HepG2 (cell line): ENCODE measurements around the gene L3MBTL1. TPM values are rescaled to one million over a fixed set of nuclear protein-coding genes. Genes with fewer than 3 reads are reported as not detected.
A peak's percentile ranks its signal among the peaks of the same experiment; 100 is the strongest.

ENCODE experiments used
- ASH2L ChIP-seq: fragments of 300-600, 200-600 bp; sonication (generic); IDR thresholded peaks from 2 replicates; pipeline ENCODE4 v1.7.0; 2017; ENCODE audit warnings: low read depth, mild to moderate bottlenecking, moderate library complexity, mixed read lengths, low read length; ENCODE audit not compliant: insufficient read length
- ATF5 ChIP-seq: sonication (generic); formaldehyde crosslinking; IDR thresholded peaks from 2 replicates; pipeline ENCODE4 v1.4.0; 2020; ENCODE audit warnings: mild to moderate bottlenecking, low read depth, missing genetic modification reagents
- ATF7 ChIP-seq, 2 experiments: fragments of 450-650 bp in 1 of 2; sonication (generic) in 1 of 2; formaldehyde crosslinking in 1 of 2; IDR thresholded peaks; 2 replicates each; pipeline versions ENCODE4 v1.4.0 to v1.6.1; 2016 to 2020; ENCODE audit warnings: antibody characterized with exemption in 1 of 2, mild to moderate bottlenecking in 1 of 2, missing genetic modification reagents in 1 of 2
- HNF4A ChIP-seq: sonication (generic); formaldehyde crosslinking; IDR thresholded peaks from 2 replicates; pipeline ENCODE4 v1.4.0; 2020; ENCODE audit warnings: missing genetic modification reagents
- HNF4G ChIP-seq, 2 experiments: sonication (generic) in 1 of 2; formaldehyde crosslinking in 1 of 2; IDR thresholded peaks; 2 replicates each; pipeline versions ENCODE4 v1.4.0 to v1.6.1; 2011 to 2020; ENCODE audit warnings: borderline replicate concordance in 2 of 2, low read depth in 2 of 2, mild to moderate bottlenecking in 2 of 2, low read length in 1 of 2, missing genetic modification reagents in 1 of 2, moderate library complexity in 1 of 2
- KAT8 ChIP-seq: IDR thresholded peaks from 2 replicates; pipeline ENCODE4 v1.6.1; 2016; ENCODE audit warnings: missing genetic modification reagents, missing compliant biosample characterization
- MBD4 ChIP-seq: IDR thresholded peaks from 2 replicates; pipeline ENCODE4 v1.6.1; 2012; ENCODE audit warnings: low read length, inconsistent platforms, borderline replicate concordance
- MEIS1 ChIP-seq: sonication (generic); formaldehyde crosslinking; IDR thresholded peaks from 2 replicates; pipeline ENCODE4 v1.9.0; 2021; ENCODE audit warnings: mild to moderate bottlenecking, missing genetic modification reagents, moderate library complexity, borderline replicate concordance
- PRDM15 ChIP-seq: sonication (generic); formaldehyde crosslinking; IDR thresholded peaks from 2 replicates; pipeline ENCODE4 v1.4.0; 2020; ENCODE audit warnings: missing genetic modification reagents
- RBAK ChIP-seq: sonication (generic); formaldehyde crosslinking; IDR thresholded peaks from 2 replicates; pipeline ENCODE4 v1.5.1; 2020; ENCODE audit warnings: mild to moderate bottlenecking, missing genetic modification reagents
- SSRP1 ChIP-seq: IDR thresholded peaks from 2 replicates; pipeline ENCODE4 v1.6.1; 2016; ENCODE audit warnings: control low read depth
- TIGD3 ChIP-seq: sonication (generic); formaldehyde crosslinking; IDR thresholded peaks from 2 replicates; pipeline ENCODE4 v1.5.1; 2020; ENCODE audit warnings: mild to moderate bottlenecking, missing genetic modification reagents, borderline replicate concordance
- ZNF12 ChIP-seq: sonication (generic); formaldehyde crosslinking; IDR thresholded peaks from 2 replicates; pipeline ENCODE4 v1.5.0; 2020; ENCODE audit warnings: missing genetic modification reagents
- ZNF230 ChIP-seq: sonication (generic); formaldehyde crosslinking; IDR thresholded peaks from 2 replicates; pipeline ENCODE4 v1.4.0; 2020; ENCODE audit warnings: mild to moderate bottlenecking, missing genetic modification reagents
- ZNF275 ChIP-seq: sonication (generic); formaldehyde crosslinking; IDR thresholded peaks from 2 replicates; pipeline ENCODE4 v1.8.0; 2022; ENCODE audit warnings: missing genetic modification reagents, mild to moderate bottlenecking, inconsistent platforms, borderline replicate concordance
- ZNF556 ChIP-seq: sonication (generic); formaldehyde crosslinking; IDR thresholded peaks from 2 replicates; pipeline ENCODE4 v1.4.0; 2020; ENCODE audit warnings: mild to moderate bottlenecking, missing genetic modification reagents, borderline replicate concordance
- ZNF724P ChIP-seq: sonication (generic); formaldehyde crosslinking; IDR thresholded peaks from 2 replicates; pipeline ENCODE4 v1.8.0; 2022; ENCODE audit warnings: missing genetic modification reagents, borderline replicate concordance
- polyA plus RNA-seq, 8 experiments: library from polyadenylated mRNA; depleted of rRNA in 3 of 8; stranded (reverse) in 7 of 8; unstranded in 1 of 8; fragments of >200 nt; fragmentation: Illumina TruSeq in 4 of 8; extraction: Trizol in 4 of 8; gene quantifications; 2 replicates each; pipeline versions ENCODE4 v1.2.1 to v1.2.3, GENCODE V29; 2011 to 2016; ENCODE audit warnings: low read depth in 4 of 8, missing spikeins in 1 of 8, mixed read lengths in 1 of 8; ENCODE audit not compliant: insufficient read depth in 1 of 8
- total RNA-seq, 5 experiments: library from RNA; depleted of rRNA; stranded (reverse); fragments of >200 nt; fragmentation: Illumina TruSeq; extraction: Trizol; gene quantifications; 2 replicates each; pipeline ENCODE4 v1.2.3, GENCODE V29; 2016; ENCODE audit warnings: low read depth in 1 of 5

L3MBTL1 gene
- total and polyA plus RNA-seq, 2 of the 13 experiments (the other 11 are each of a cell fraction or from before 2014, with no cell fraction given) = 9.0 to 17.8 TPM

- peak; percentile 96 for TF ChIP-seq PRDM15 (CRISPR knock-in tag)
- no peak for TF ChIP-seq MBD4
- TF ChIP-seq ZNF724P (CRISPR knock-in tag) = 0 out of 2 replicates have a peak, but pooled peaks have one; percentile 54
- 0 out of 2 replicates have a peak, but pooled peaks have one; percentile 1 for TF ChIP-seq SSRP1 (CRISPR knock-in tag)
- peak; percentile 76; the same call in 1 of the 2 replicates for TF ChIP-seq ATF5 (CRISPR knock-in tag)
- no peak for TF ChIP-seq ATF7 (IDR thresholded peaks at IDR 0.05)
- TF ChIP-seq ATF7 (CRISPR knock-in tag; IDR thresholded peaks at IDR 0.05) = 0 out of 2 replicates have a peak, but pooled peaks have one; percentile 23
- peak; percentile 98 for TF ChIP-seq RBAK (CRISPR knock-in tag)
- peak; percentile 41; the same call in 1 of the 2 replicates for TF ChIP-seq MEIS1 (CRISPR knock-in tag)
- TF ChIP-seq KAT8 (CRISPR knock-in tag) = no peak
- no peak for TF ChIP-seq TIGD3 (CRISPR knock-in tag)
- peak; percentile 90 for TF ChIP-seq ZNF12 (CRISPR knock-in tag)
- no peak for TF ChIP-seq ZNF556 (CRISPR knock-in tag)
- TF ChIP-seq HNF4G (IDR thresholded peaks at IDR 0.05; ENCODE audit: borderline replicate concordance, low read depth, low read length) = 0 out of 2 replicates have a peak, but pooled peaks have one; percentile 21
- TF ChIP-seq HNF4G (CRISPR knock-in tag; IDR thresholded peaks at IDR 0.05; ENCODE audit: borderline replicate concordance, low read depth) = no peak
- peak; percentile 16 for TF ChIP-seq ASH2L
- no peak for TF ChIP-seq ZNF275 (CRISPR knock-in tag)
- TF ChIP-seq ZNF230 (CRISPR knock-in tag) = 0 out of 2 replicates have a peak, but pooled peaks have one; percentile 38
- TF ChIP-seq HNF4A (CRISPR knock-in tag) = peak; percentile 63
Observed at GRCh38 chr20:43583133-43583864, 75.8 kb downstream of the L3MBTL1 start (continued).
